Activated T-helper 17 cell treated with anti-CD3 and anti-CD28 coated beads, Interleukin-2, amount 50 U/mL, for 72 hours (primary cell): Measurements from ENCODE around the gene HTR3B. TPM values are rescaled to one million over a fixed set of nuclear protein-coding genes. Genes with fewer than 3 reads are reported as not detected.

Experiments
- ATAC-seq: fragments of 150-1000 bp; cut with Tn5 transposase; replicated peaks from 2 replicates; pipeline ENCODE4 v1.10.0; 2021; ENCODE audit warnings: mild to moderate bottlenecking, moderate library complexity
- H3K27ac Mint-ChIP-seq: one replicate; pipeline ENCODE4 v1.8.0; 2022; ENCODE audit warnings: mixed read lengths
- H3K27me3 Mint-ChIP-seq: one replicate; pipeline ENCODE4 v1.8.0; 2022; ENCODE audit warnings: mixed read lengths
- H3K36me3 Mint-ChIP-seq: one replicate; pipeline ENCODE4 v1.8.0; 2022; ENCODE audit warnings: low read depth, mild to moderate bottlenecking, mixed read lengths
- H3K4me1 Mint-ChIP-seq: one replicate; pipeline ENCODE4 v1.8.0; 2022; ENCODE audit warnings: mixed read lengths
- H3K4me3 Mint-ChIP-seq: one replicate; pipeline ENCODE4 v1.8.0; 2022; ENCODE audit warnings: mild to moderate bottlenecking, mixed read lengths
- H3K9me3 Mint-ChIP-seq: one replicate; pipeline ENCODE4 v1.8.0; 2022; ENCODE audit warnings: mixed read lengths
- total RNA-seq, 2 donors: library from RNA; stranded (reverse); gene quantifications; one replicate each; pipeline ENCODE4 v1.2.3, GENCODE V29; 2022

Gene HTR3B
- not detected for total RNA-seq

- Mint-ChIP-seq H3K4me1 (peaks cover 8% of the 10 kb centered on the region), H3K27ac (no peak within 1 kb of the TSS), H3K27me3 (peaks cover 10% of the 10 kb centered on the region), H3K36me3 (no peaks in the 10 kb centered on the region), H3K4me3 (no peak within 1 kb of the TSS), H3K9me3 (no peaks in the 10 kb centered on the region)
- no peak for ATAC-seq
Measured at GRCh38 chr11:113904379-113905101, at the start of gene HTR3B. HTR3B (plus strand) TSS chr11:113904796; CDS start chr11:113904934, 138 bp downstream.

GRCh38 chr11:113855803-113856202 is 48.8 kb upstream of the HTR3B start:
- H3K4me3 Mint-ChIP-seq, result no peak overlapping the region
- H3K27ac Mint-ChIP-seq, result no peak overlapping the region
- H3K4me1 Mint-ChIP-seq, result peaks cover 7% of the 10 kb centered on the region
- ATAC-seq, result no peak
- no peaks in the 10 kb centered on the region for H3K9me3 Mint-ChIP-seq
- no peaks in the 10 kb centered on the region for H3K27me3 Mint-ChIP-seq
- peaks cover 23% of the 10 kb centered on the region for H3K36me3 Mint-ChIP-seq

GRCh38 chr11:113856966-113857759 is 47.4 kb upstream of the HTR3B start:
- Mint-ChIP-seq H3K36me3 (peaks cover 9% of the 10 kb centered on the region), H3K27ac (no peak overlapping the region), H3K9me3 (no peaks in the 10 kb centered on the region), H3K4me1 (peaks cover 10% of the 10 kb centered on the region), H3K27me3 (no peaks in the 10 kb centered on the region), H3K4me3 (no peak overlapping the region)
- ATAC-seq, result no peak

- Mint-ChIP-seq H3K9me3 (peaks cover 5% of the 10 kb centered on the region), H3K4me3 (no peak overlapping the region), H3K27ac (no peak overlapping the region), H3K27me3 (no peaks in the 10 kb centered on the region), H3K36me3 (no peaks in the 10 kb centered on the region), H3K4me1 (peaks cover 17% of the 10 kb centered on the region)
- no peak for ATAC-seq
Measured at GRCh38 chr11:113859665-113860064, 44.9 kb upstream of the HTR3B start.

- H3K9me3 Mint-ChIP-seq, result peaks cover 5% of the 10 kb centered on the region
- H3K4me1 Mint-ChIP-seq, result peaks cover 17% of the 10 kb centered on the region
- ATAC-seq, result peak; percentile 91
- peaks cover 7% of the 10 kb centered on the region for H3K36me3 Mint-ChIP-seq
- peak overlapping the region; percentile 60 for H3K27ac Mint-ChIP-seq
- no peaks in the 10 kb centered on the region for H3K27me3 Mint-ChIP-seq
- peak overlapping the region; percentile 10 for H3K4me3 Mint-ChIP-seq
Measured at GRCh38 chr11:113862435-113862834, 42.2 kb upstream of the HTR3B start.

GRCh38 chr11:113864410-113864809 is 40.2 kb upstream of the HTR3B start:
- Mint-ChIP-seq H3K9me3 (peaks cover 5% of the 10 kb centered on the region), H3K27me3 (no peaks in the 10 kb centered on the region), H3K4me1 (peaks cover 17% of the 10 kb centered on the region), H3K36me3 (peaks cover 17% of the 10 kb centered on the region), H3K27ac (no peak overlapping the region), H3K4me3 (no peak overlapping the region)
- ATAC-seq, result no peak

- Mint-ChIP-seq H3K27me3 (no peaks in the 10 kb centered on the region), H3K9me3 (peaks cover 5% of the 10 kb centered on the region), H3K27ac (no peak overlapping the region), H3K36me3 (peaks cover 18% of the 10 kb centered on the region), H3K4me1 (peaks cover 13% of the 10 kb centered on the region), H3K4me3 (no peak overlapping the region)
- no peak for ATAC-seq
Measured at GRCh38 chr11:113865873-113866272, 38.7 kb upstream of the HTR3B start.

- Mint-ChIP-seq H3K9me3 (no peaks in the 10 kb centered on the region), H3K27ac (no peak overlapping the region), H3K27me3 (no peaks in the 10 kb centered on the region), H3K4me1 (peaks cover 17% of the 10 kb centered on the region), H3K4me3 (no peak overlapping the region), H3K36me3 (peaks cover 29% of the 10 kb centered on the region)
- no peak for ATAC-seq
Measured at GRCh38 chr11:113867843-113868503, 36.6 kb upstream of the HTR3B start.

GRCh38 chr11:113871336-113871735 is 33.3 kb upstream of the HTR3B start:
- Mint-ChIP-seq H3K9me3 (no peaks in the 10 kb centered on the region), H3K27me3 (no peaks in the 10 kb centered on the region), H3K4me1 (peaks cover 22% of the 10 kb centered on the region), H3K27ac (no peak overlapping the region), H3K4me3 (no peak overlapping the region), H3K36me3 (peaks cover 42% of the 10 kb centered on the region)
- ATAC-seq, result no peak

- peak overlapping the region; percentile 82 for H3K4me3 Mint-ChIP-seq
- no peaks in the 10 kb centered on the region for H3K9me3 Mint-ChIP-seq
- H3K27ac Mint-ChIP-seq, result no peak overlapping the region
- ATAC-seq, result no peak
- H3K4me1 Mint-ChIP-seq, result peaks cover 30% of the 10 kb centered on the region
- H3K36me3 Mint-ChIP-seq, result peaks cover 27% of the 10 kb centered on the region
- H3K27me3 Mint-ChIP-seq, result no peaks in the 10 kb centered on the region
Measured at GRCh38 chr11:113873236-113873626, 31.4 kb upstream of the HTR3B start.

- peak overlapping the region; percentile 49 for H3K27ac Mint-ChIP-seq
- no peaks in the 10 kb centered on the region for H3K27me3 Mint-ChIP-seq
- H3K9me3 Mint-ChIP-seq, result no peaks in the 10 kb centered on the region
- H3K4me3 Mint-ChIP-seq, result peak overlapping the region; percentile 82
- peaks cover 30% of the 10 kb centered on the region for H3K4me1 Mint-ChIP-seq
- ATAC-seq, result no peak
- peaks cover 25% of the 10 kb centered on the region for H3K36me3 Mint-ChIP-seq
Measured at GRCh38 chr11:113874096-113874495, 30.5 kb upstream of the HTR3B start.

GRCh38 chr11:113874581-113875233 is 29.9 kb upstream of the HTR3B start:
- peak; percentile 64 for ATAC-seq
- Mint-ChIP-seq H3K4me1 (peaks cover 30% of the 10 kb centered on the region), H3K9me3 (no peaks in the 10 kb centered on the region), H3K4me3 (peak overlapping the region; percentile 82), H3K36me3 (peaks cover 25% of the 10 kb centered on the region), H3K27ac (peak overlapping the region; percentile 49), H3K27me3 (no peaks in the 10 kb centered on the region)

GRCh38 chr11:113875234-113876073 is 29.1 kb upstream of the HTR3B start, which contains the start of gene USP28:
USP28 (minus strand) TSS chr11:113875572; CDS start chr11:113875501, 71 bp downstream.
- no peaks in the 10 kb centered on the region for H3K9me3 Mint-ChIP-seq
- peaks cover 30% of the 10 kb centered on the region for H3K4me1 Mint-ChIP-seq
- H3K27ac Mint-ChIP-seq, result peak within 1 kb of the TSS; percentile 91
- ATAC-seq, result peak; percentile 80
- peaks cover 25% of the 10 kb centered on the region for H3K36me3 Mint-ChIP-seq
- H3K27me3 Mint-ChIP-seq, result no peaks in the 10 kb centered on the region
- peak within 1 kb of the TSS; percentile 82 for H3K4me3 Mint-ChIP-seq
